ENCODE data around the gene DDX60.

The DDX60 gene

DNA sequence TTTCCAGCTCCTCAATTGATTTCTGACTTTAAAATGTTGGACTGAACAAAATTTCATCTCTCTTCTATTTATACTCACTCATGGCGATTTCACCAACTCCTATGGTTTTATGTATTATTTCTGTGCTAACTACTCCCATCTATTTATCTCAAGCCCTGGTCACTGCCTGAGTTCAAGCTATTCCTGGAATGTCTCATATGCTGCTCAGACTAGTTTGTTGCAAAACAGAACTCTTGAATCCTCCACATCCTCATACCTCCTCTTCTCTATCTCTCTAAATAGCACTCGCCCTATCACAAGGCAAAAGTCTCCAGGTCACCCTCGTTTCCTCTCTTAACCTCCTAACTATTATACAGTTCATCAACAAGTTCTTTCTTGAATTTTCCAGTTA, 19.0 kb upstream of the DDX60 start:
- H3K4me2 ChIP-seq (ENCODE audit: low read depth, low read length, poor library complexity, severe bottlenecking): no peak overlapping the region
- H4K20me1 ChIP-seq (ENCODE audit: low read depth, low read length): no peaks in the 10 kb centered on the region
- no peaks in the 10 kb centered on the region for H3K79me2 ChIP-seq (ENCODE audit: insufficient read depth, low read length)
- no peak overlapping the region for H3K9ac ChIP-seq (ENCODE audit: low read length)
- no peaks in the 10 kb centered on the region for H3K36me3 ChIP-seq (ENCODE audit: low read length)
- no peak for TF ChIP-seq EZH2phosphoT487 (conservative IDR thresholded peaks at IDR 0.05; ENCODE audit: low read length)
- TF ChIP-seq, protein P1, sequence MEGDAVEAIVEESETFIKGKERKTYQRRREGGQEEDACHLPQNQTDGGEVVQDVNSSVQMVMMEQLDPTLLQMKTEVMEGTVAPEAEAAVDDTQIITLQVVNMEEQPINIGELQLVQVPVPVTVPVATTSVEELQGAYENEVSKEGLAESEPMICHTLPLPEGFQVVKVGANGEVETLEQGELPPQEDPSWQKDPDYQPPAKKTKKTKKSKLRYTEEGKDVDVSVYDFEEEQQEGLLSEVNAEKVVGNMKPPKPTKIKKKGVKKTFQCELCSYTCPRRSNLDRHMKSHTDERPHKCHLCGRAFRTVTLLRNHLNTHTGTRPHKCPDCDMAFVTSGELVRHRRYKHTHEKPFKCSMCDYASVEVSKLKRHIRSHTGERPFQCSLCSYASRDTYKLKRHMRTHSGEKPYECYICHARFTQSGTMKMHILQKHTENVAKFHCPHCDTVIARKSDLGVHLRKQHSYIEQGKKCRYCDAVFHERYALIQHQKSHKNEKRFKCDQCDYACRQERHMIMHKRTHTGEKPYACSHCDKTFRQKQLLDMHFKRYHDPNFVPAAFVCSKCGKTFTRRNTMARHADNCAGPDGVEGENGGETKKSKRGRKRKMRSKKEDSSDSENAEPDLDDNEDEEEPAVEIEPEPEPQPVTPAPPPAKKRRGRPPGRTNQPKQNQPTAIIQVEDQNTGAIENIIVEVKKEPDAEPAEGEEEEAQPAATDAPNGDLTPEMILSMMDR (IDR thresholded peaks at IDR 0.05; ENCODE audit: insufficient read depth, low read length, poor library complexity, severe bottlenecking): no peak
- no peaks in the 10 kb centered on the region for H3K27me3 ChIP-seq (ENCODE audit: low read length)
- H3K4me3 ChIP-seq (ENCODE audit: insufficient read depth, low read length, poor library complexity, severe bottlenecking): no peak overlapping the region
- H3K27ac ChIP-seq (ENCODE audit: low read depth, low read length): no peak overlapping the region
- no peaks in the 10 kb centered on the region for H3K9me3 ChIP-seq (ENCODE audit: insufficient read depth, low read length)
- no peaks in the 10 kb centered on the region for H3K9me2 ChIP-seq (replicated peaks; ENCODE audit: insufficient read depth, low read length)
- H3F3A ChIP-seq (ENCODE audit: insufficient read depth): no peaks in the 10 kb centered on the region
- no peak overlapping the region for H2AFZ ChIP-seq (ENCODE audit: low read depth, low read length, severe bottlenecking)

- Histone ChIP-seq H3K4me2 (ENCODE audit: low read depth, low read length, poor library complexity, severe bottlenecking) (no peak overlapping the region), H3K27me3 (ENCODE audit: low read length) (no peaks in the 10 kb centered on the region), H3K27ac (ENCODE audit: low read depth, low read length) (no peak overlapping the region), H3K36me3 (ENCODE audit: low read length) (no peaks in the 10 kb centered on the region), H3K9me2 (replicated peaks; ENCODE audit: insufficient read depth, low read length) (no peaks in the 10 kb centered on the region), H4K20me1 (ENCODE audit: low read depth, low read length) (no peaks in the 10 kb centered on the region), H3K79me2 (ENCODE audit: insufficient read depth, low read length) (no peaks in the 10 kb centered on the region), H3F3A (ENCODE audit: insufficient read depth) (no peaks in the 10 kb centered on the region), H3K4me3 (ENCODE audit: insufficient read depth, low read length, poor library complexity, severe bottlenecking) (no peak overlapping the region), H3K9ac (ENCODE audit: low read length) (no peak overlapping the region), H2AFZ (ENCODE audit: low read depth, low read length, severe bottlenecking) (no peak overlapping the region), H3K9me3 (ENCODE audit: insufficient read depth, low read length) (no peaks in the 10 kb centered on the region)
- TF ChIP-seq, protein P1 (IDR thresholded peaks at IDR 0.05; ENCODE audit: insufficient read depth, low read length, poor library complexity, severe bottlenecking): no peak
- no peak for TF ChIP-seq EZH2phosphoT487 (conservative IDR thresholded peaks at IDR 0.05; ENCODE audit: low read length)
Observed at GRCh38 chr4:168336837-168337549, 18.4 kb upstream of the DDX60 start.

GRCh38 chr4:168335621-168336020, 17.1 kb upstream of the DDX60 start:
- H3K36me3 ChIP-seq (ENCODE audit: low read length): no peaks in the 10 kb centered on the region
- H4K20me1 ChIP-seq (ENCODE audit: low read depth, low read length): no peaks in the 10 kb centered on the region
- no peaks in the 10 kb centered on the region for H3K9me2 ChIP-seq (replicated peaks; ENCODE audit: insufficient read depth, low read length)
- no peaks in the 10 kb centered on the region for H3F3A ChIP-seq (ENCODE audit: insufficient read depth)
- H3K4me3 ChIP-seq (ENCODE audit: insufficient read depth, low read length, poor library complexity, severe bottlenecking): no peak overlapping the region
- H3K9me3 ChIP-seq (ENCODE audit: insufficient read depth, low read length): no peaks in the 10 kb centered on the region
- no peak overlapping the region for H2AFZ ChIP-seq (ENCODE audit: low read depth, low read length, severe bottlenecking)
- no peak overlapping the region for H3K27ac ChIP-seq (ENCODE audit: low read depth, low read length)
- H3K9ac ChIP-seq (ENCODE audit: low read length): no peak overlapping the region
- no peak overlapping the region for H3K4me2 ChIP-seq (ENCODE audit: low read depth, low read length, poor library complexity, severe bottlenecking)
- TF ChIP-seq, protein P1 (IDR thresholded peaks at IDR 0.05; ENCODE audit: insufficient read depth, low read length, poor library complexity, severe bottlenecking): no peak
- no peak for TF ChIP-seq EZH2phosphoT487 (conservative IDR thresholded peaks at IDR 0.05; ENCODE audit: low read length)
- H3K27me3 ChIP-seq (ENCODE audit: low read length): no peaks in the 10 kb centered on the region
- no peaks in the 10 kb centered on the region for H3K79me2 ChIP-seq (ENCODE audit: insufficient read depth, low read length)
